Effector memory CD4-positive, alpha-beta T cell (primary cell): ENCODE data around the gene STK32B.
"Not testable (repeated sequence)": the region's sequence is repeated elsewhere in the genome, so short reads cannot be mapped to it uniquely, and the experiment has no call there.

Source experiments
- DNase-seq, 3 donors: peaks; one replicate each; pipeline ENCODE4 v3.0.0-alpha.2; 2020
- H3K27ac ChIP-seq: 2 replicates; pipeline ENCODE4 v1.7.0; 2013; ENCODE audit warnings: mild to moderate bottlenecking, low read length, moderate library complexity; ENCODE audit not compliant: insufficient read depth, poor library complexity, severe bottlenecking
- H3K27me3 ChIP-seq: replicated peaks from 2 replicates; pipeline ENCODE4 v1.7.0; 2013; ENCODE audit warnings: mild to moderate bottlenecking, low read length; ENCODE audit not compliant: insufficient read depth, control insufficient read depth, poor library complexity, severe bottlenecking
- H3K36me3 ChIP-seq: 2 replicates; pipeline ENCODE4 v1.7.0; 2013; ENCODE audit warnings: mild to moderate bottlenecking, low read length, moderate library complexity; ENCODE audit not compliant: control insufficient read depth, insufficient read depth
- H3K4me1 ChIP-seq: 2 replicates; pipeline ENCODE4 v1.7.0; 2013; ENCODE audit warnings: low read length, mild to moderate bottlenecking; ENCODE audit not compliant: control insufficient read depth, insufficient read depth, poor library complexity, severe bottlenecking
- H3K4me3 ChIP-seq: 2 replicates; pipeline ENCODE4 v1.7.0; 2013; ENCODE audit warnings: low read length, low read depth, mild to moderate bottlenecking; ENCODE audit not compliant: insufficient read depth, poor library complexity, severe bottlenecking
- H3K9me3 ChIP-seq: 2 replicates; pipeline ENCODE4 v1.7.0; 2013; ENCODE audit warnings: mild to moderate bottlenecking, low read length, moderate library complexity; ENCODE audit not compliant: control insufficient read depth

The STK32B gene

GRCh38 chr4:5424211-5424610 lies 372.9 kb downstream of the STK32B start:
- no peak overlapping the region for H3K4me3 ChIP-seq
- H3K27ac ChIP-seq, result no peak overlapping the region
- no peaks in the 10 kb centered on the region for H3K27me3 ChIP-seq
- no peaks in the 10 kb centered on the region for H3K9me3 ChIP-seq
- H3K4me1 ChIP-seq, result no peaks in the 10 kb centered on the region
- no peak for DNase-seq
- H3K36me3 ChIP-seq, result no peaks in the 10 kb centered on the region

GRCh38 chr4:5424901-5425300 lies 373.6 kb downstream of the STK32B start:
- Histone ChIP-seq H3K27me3 (no peaks in the 10 kb centered on the region), H3K9me3 (no peaks in the 10 kb centered on the region), H3K27ac (no peak overlapping the region), H3K36me3 (no peaks in the 10 kb centered on the region), H3K4me3 (no peak overlapping the region), H3K4me1 (no peaks in the 10 kb centered on the region)
- DNase-seq, result no peak

- H3K36me3 ChIP-seq, result no peaks in the 10 kb centered on the region
- no peak overlapping the region for H3K27ac ChIP-seq
- no peak overlapping the region for H3K4me3 ChIP-seq
- no peaks in the 10 kb centered on the region for H3K9me3 ChIP-seq
- DNase-seq, result no peak
- H3K4me1 ChIP-seq, result no peaks in the 10 kb centered on the region
- no peaks in the 10 kb centered on the region for H3K27me3 ChIP-seq
Observed at GRCh38 chr4:5429747-5430146, 378.5 kb downstream of the STK32B start.

GRCh38 chr4:5433196-5433595 lies 381.9 kb downstream of the STK32B start:
- Histone ChIP-seq H3K27me3 (no peaks in the 10 kb centered on the region), H3K36me3 (no peaks in the 10 kb centered on the region), H3K4me3 (no peak overlapping the region), H3K4me1 (no peaks in the 10 kb centered on the region), H3K27ac (no peak overlapping the region), H3K9me3 (no peaks in the 10 kb centered on the region)
- DNase-seq, result no peak

- H3K27me3 ChIP-seq, result no peaks in the 10 kb centered on the region
- H3K27ac ChIP-seq, result no peak overlapping the region
- no peak overlapping the region for H3K4me3 ChIP-seq
- H3K36me3 ChIP-seq, result no peaks in the 10 kb centered on the region
- no peaks in the 10 kb centered on the region for H3K9me3 ChIP-seq
- H3K4me1 ChIP-seq, result no peaks in the 10 kb centered on the region
- no peak for DNase-seq
Observed at GRCh38 chr4:5435201-5435600, 383.9 kb downstream of the STK32B start.

- no peaks in the 10 kb centered on the region for H3K36me3 ChIP-seq
- DNase-seq, result no peak
- H3K27ac ChIP-seq, result no peak overlapping the region
- no peaks in the 10 kb centered on the region for H3K4me1 ChIP-seq
- H3K9me3 ChIP-seq, result no peaks in the 10 kb centered on the region
- no peaks in the 10 kb centered on the region for H3K27me3 ChIP-seq
- H3K4me3 ChIP-seq, result no peak overlapping the region
Observed at GRCh38 chr4:5435823-5436222, 384.5 kb downstream of the STK32B start.

GRCh38 chr4:5443976-5444802 lies 392.9 kb downstream of the STK32B start:
- H3K27me3 ChIP-seq, H3K27ac ChIP-seq, H3K36me3 ChIP-seq, H3K4me1 ChIP-seq, DNase-seq, H3K4me3 ChIP-seq, H3K9me3 ChIP-seq: not testable (repeated sequence)

GRCh38 chr4:5444918-5445517 lies 393.7 kb downstream of the STK32B start:
- Histone ChIP-seq H3K9me3 (no peaks in the 10 kb centered on the region), H3K4me3 (no peak overlapping the region), H3K27me3 (no peaks in the 10 kb centered on the region), H3K4me1 (no peaks in the 10 kb centered on the region), H3K36me3 (no peaks in the 10 kb centered on the region), H3K27ac (no peak overlapping the region)
- DNase-seq, result no peak

- no peak overlapping the region for H3K4me3 ChIP-seq
- H3K27ac ChIP-seq, result no peak overlapping the region
Observed at GRCh38 chr4:5446595-5447226, 395.4 kb downstream of the STK32B start.

GRCh38 chr4:5447755-5448154 lies 396.5 kb downstream of the STK32B start:
- Histone ChIP-seq H3K4me1 (no peaks in the 10 kb centered on the region), H3K9me3 (no peaks in the 10 kb centered on the region), H3K27ac (no peak overlapping the region), H3K4me3 (no peak overlapping the region), H3K27me3 (no peaks in the 10 kb centered on the region), H3K36me3 (no peaks in the 10 kb centered on the region)
- no peak for DNase-seq

More at GRCh38 chr4:5446595-5447226, 395.4 kb downstream of the STK32B start:
- Histone ChIP-seq H3K9me3 (no peaks in the 10 kb centered on the region), H3K4me1 (no peaks in the 10 kb centered on the region), H3K27me3 (no peaks in the 10 kb centered on the region), H3K36me3 (no peaks in the 10 kb centered on the region)
- DNase-seq, result no peak
